ENCODE data around the gene IL18R1. TPM values are rescaled to one million over a fixed set of nuclear protein-coding genes. Genes with fewer than 3 reads are reported as not detected.
A peak's percentile ranks its signal among the peaks of the same experiment; 100 is the strongest.

IL18R1 gene
- total RNA-seq, 2 donors from 2014 or later: 1.9 to 5.0 TPM

DNA sequence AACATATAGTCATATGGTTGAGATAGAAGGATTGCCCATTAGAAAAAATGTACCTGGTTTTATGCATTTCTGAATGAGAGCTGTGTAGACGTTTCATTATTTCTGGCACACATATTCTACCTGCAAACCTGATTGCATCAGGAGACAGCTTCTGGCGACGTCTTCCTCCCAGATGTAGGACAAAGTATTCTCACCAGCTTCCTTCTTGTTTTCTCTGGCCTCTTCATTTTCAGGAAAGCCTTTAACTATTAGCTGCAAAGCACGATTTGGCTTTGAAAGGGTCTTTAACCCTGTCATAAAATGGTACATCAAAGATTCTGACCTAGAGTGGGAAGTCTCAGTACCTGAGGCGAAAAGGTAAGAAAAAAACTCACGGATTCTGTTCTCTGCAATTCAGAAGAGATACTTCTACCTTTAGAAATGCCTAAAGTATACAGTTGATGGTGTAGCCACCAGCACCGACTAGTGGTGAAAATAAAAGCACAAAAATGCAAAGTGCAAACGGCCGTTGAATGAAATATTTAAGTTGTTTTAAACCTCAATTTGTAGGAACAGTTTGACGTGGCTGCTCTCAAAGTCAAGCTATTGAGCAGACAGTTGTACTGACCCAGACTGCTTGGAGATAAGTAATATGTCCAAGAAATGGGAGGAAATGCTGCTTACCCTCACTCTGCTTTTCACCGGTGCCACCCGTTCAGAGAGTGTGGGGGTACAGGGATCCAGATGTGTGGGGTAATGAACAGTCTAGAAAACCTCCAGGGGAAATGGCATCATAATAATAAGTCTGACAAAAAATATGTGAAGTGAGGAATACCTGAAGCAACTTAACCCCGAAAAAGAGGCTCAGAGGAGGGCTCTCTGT, 87.6 kb downstream of the IL18R1 start:
- DNase-seq (ENCODE audit: low spot score): no peak
- Histone ChIP-seq H3K27me3 (no peaks in the 10 kb centered on the region), H3K4me3 (no peak overlapping the region), H3K36me3 (no peaks in the 10 kb centered on the region), H3K4me1 (no peaks in the 10 kb centered on the region), H3K27ac (no peak overlapping the region), H3K9me3 (no peaks in the 10 kb centered on the region)
- TF ChIP-seq, protein P1, sequence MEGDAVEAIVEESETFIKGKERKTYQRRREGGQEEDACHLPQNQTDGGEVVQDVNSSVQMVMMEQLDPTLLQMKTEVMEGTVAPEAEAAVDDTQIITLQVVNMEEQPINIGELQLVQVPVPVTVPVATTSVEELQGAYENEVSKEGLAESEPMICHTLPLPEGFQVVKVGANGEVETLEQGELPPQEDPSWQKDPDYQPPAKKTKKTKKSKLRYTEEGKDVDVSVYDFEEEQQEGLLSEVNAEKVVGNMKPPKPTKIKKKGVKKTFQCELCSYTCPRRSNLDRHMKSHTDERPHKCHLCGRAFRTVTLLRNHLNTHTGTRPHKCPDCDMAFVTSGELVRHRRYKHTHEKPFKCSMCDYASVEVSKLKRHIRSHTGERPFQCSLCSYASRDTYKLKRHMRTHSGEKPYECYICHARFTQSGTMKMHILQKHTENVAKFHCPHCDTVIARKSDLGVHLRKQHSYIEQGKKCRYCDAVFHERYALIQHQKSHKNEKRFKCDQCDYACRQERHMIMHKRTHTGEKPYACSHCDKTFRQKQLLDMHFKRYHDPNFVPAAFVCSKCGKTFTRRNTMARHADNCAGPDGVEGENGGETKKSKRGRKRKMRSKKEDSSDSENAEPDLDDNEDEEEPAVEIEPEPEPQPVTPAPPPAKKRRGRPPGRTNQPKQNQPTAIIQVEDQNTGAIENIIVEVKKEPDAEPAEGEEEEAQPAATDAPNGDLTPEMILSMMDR (IDR thresholded peaks at IDR 0.05): peak; percentile 23 to 75

DNA sequence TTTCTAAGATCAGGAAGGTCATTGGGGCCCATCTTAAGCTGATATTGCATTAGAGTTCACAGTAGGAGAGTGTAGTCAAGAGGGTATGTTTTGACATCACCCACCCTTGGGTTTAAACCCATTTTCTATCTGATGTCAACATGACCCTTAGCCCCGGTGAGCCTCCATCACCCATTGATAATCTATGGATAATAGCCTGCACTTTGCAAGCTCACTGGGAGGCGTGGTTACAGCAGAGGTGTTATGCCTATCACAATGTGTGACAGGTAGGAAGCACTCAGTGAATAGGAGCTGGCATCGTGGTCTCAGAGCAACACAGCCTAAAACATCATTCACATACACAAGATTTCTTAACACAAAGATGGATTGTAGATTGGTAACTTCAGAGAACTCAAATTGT, 88.6 kb downstream of the IL18R1 start:
- Histone ChIP-seq H3K4me3 (no peak overlapping the region), H3K36me3 (no peaks in the 10 kb centered on the region), H3K4me1 (no peaks in the 10 kb centered on the region), H3K27ac (no peak overlapping the region), H3K27me3 (no peaks in the 10 kb centered on the region), H3K9me3 (no peaks in the 10 kb centered on the region)
- DNase-seq (ENCODE audit: low spot score): no peak
- TF ChIP-seq, protein P1 (IDR thresholded peaks at IDR 0.05): no peak

DNA sequence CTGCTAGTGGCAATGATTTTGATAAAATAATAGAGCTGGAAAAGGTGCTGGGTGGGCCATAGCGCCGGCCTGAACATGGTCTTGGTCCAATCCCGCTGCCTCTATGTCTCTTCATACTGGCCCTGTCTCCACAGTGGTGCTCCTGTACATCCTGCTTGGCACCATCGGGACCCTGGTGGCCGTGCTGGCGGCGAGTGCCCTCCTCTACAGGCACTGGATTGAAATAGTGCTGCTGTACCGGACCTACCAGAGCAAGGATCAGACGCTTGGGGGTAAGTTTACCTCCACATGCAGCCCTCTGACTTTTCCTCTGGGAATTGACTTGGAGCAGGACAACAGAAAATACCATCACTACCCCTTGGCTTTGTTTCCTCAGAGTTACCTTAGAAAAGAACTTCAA, 91.3 kb downstream of the IL18R1 start:
- Histone ChIP-seq H3K36me3 (no peaks in the 10 kb centered on the region), H3K27me3 (no peaks in the 10 kb centered on the region), H3K9me3 (no peaks in the 10 kb centered on the region), H3K27ac (no peak overlapping the region), H3K4me1 (no peaks in the 10 kb centered on the region), H3K4me3 (no peak overlapping the region)
- DNase-seq (ENCODE audit: low spot score): no peak
- TF ChIP-seq, protein P1 (IDR thresholded peaks at IDR 0.05): no peak

Small RNAs within 50 kb of the gene (microRNA-seq; reads per million reads assigned to microRNA genes)
- gene MIR4772 (ENCODE audit: borderline number of aligned reads in 2 of 2, borderline replicate concordance in 1 of 2): 0 to 2.8 reads per million in 2 donors

Other genes starting within 250 kb of the IL18R1 start
- gene IL1R1, start 213.1 kb upstream of the IL18R1 start, total RNA-seq: 10 to 100 TPM; 28.7 to 86.2 TPM
- gene IL1RL2, start 168.8 kb upstream of the IL18R1 start, total RNA-seq: under 1 TPM in 1 of 2 donors, not detected in 1; 0.55 TPM
- gene IL1RL1, start 44.2 kb upstream of the IL18R1 start, total RNA-seq: 10 to 100 TPM in 1 of 2 donors, 1 to 10 TPM in 1; 4.8 to 65.3 TPM
- gene IL18RAP, start 67.4 kb downstream of the IL18R1 start, total RNA-seq: 1 to 10 TPM in 1 of 2 donors, under 1 TPM in 1; 0.30 to 1.4 TPM
- gene SLC9A4, start 117.4 kb downstream of the IL18R1 start, total RNA-seq: not detected